ENCODE results near the gene RC3H2.
"Not testable (repeated sequence)": the region's sequence is repeated elsewhere in the genome, so short reads cannot be mapped to it uniquely, and the experiment has no call there.

The RC3H2 gene

DNA sequence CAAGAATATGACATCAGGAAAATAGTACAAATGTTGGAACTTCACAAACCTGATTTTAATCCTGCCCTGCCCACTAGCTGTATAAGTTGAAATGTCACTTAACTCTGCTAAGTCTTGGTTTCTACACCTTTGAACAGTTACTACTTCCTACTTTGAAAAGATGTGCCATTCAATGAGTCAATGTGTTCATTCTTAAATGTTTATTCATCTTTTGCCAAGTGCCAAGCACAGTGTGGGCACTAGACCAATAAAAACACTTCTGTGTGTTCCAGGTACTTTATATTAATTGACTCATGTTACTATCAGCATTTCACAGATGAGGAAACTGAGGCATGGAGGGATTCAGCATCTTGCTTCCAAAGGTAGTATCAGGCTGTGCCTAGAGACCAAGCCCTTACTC is 89.6 kb downstream of the RC3H2 start:
- no peak overlapping the region for H3K4me3 ChIP-seq (ENCODE audit: low read depth, low read length)
- no peak for DNase-seq (ENCODE audit: low read depth, low spot score)
- POLR2A ChIA-PET: no interaction called here
- CTCF ChIA-PET: interaction anchor here (17.8 kb wide), 1 partner anchor 353 kb away, joined by 242 read pairs; no protein-coding TSS in a partner anchor
- TF ChIP-seq, protein P1, sequence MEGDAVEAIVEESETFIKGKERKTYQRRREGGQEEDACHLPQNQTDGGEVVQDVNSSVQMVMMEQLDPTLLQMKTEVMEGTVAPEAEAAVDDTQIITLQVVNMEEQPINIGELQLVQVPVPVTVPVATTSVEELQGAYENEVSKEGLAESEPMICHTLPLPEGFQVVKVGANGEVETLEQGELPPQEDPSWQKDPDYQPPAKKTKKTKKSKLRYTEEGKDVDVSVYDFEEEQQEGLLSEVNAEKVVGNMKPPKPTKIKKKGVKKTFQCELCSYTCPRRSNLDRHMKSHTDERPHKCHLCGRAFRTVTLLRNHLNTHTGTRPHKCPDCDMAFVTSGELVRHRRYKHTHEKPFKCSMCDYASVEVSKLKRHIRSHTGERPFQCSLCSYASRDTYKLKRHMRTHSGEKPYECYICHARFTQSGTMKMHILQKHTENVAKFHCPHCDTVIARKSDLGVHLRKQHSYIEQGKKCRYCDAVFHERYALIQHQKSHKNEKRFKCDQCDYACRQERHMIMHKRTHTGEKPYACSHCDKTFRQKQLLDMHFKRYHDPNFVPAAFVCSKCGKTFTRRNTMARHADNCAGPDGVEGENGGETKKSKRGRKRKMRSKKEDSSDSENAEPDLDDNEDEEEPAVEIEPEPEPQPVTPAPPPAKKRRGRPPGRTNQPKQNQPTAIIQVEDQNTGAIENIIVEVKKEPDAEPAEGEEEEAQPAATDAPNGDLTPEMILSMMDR (IDR thresholded peaks at IDR 0.05; ENCODE audit: insufficient read depth, low read length, missing control alignments): no peak

DNA sequence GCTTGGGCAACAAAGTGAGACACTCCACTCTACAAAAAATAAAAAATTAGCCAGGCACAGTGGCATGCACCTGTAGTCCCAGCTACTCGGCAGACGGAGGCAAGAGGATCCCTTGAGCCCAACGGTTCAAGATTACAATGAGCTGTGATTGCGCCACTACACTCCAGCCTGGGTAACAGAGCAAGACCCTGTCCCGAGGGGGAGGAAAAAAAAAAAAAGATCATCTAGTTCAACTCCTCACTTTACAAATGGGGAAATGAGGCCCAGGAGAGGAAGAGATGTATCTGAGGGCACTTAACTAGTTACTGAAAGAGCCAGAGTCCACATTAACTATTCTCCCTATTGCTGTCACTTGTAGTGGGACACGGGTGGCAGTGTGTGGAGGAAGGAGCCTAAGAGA is 90.6 kb downstream of the RC3H2 start:
- CTCF ChIA-PET: interaction anchor here (1.0 to 17.8 kb wide), 2 partner anchors 352 to 360 kb away, joined by 6 to 242 read pairs; no protein-coding TSS in a partner anchor
- H3K4me3 ChIP-seq (ENCODE audit: low read depth, low read length): no peak overlapping the region
- POLR2A ChIA-PET: no interaction called here
- TF ChIP-seq, protein P1 (IDR thresholded peaks at IDR 0.05; ENCODE audit: insufficient read depth, low read length, missing control alignments): no peak
- no peak for DNase-seq (ENCODE audit: low read depth, low spot score)

DNA sequence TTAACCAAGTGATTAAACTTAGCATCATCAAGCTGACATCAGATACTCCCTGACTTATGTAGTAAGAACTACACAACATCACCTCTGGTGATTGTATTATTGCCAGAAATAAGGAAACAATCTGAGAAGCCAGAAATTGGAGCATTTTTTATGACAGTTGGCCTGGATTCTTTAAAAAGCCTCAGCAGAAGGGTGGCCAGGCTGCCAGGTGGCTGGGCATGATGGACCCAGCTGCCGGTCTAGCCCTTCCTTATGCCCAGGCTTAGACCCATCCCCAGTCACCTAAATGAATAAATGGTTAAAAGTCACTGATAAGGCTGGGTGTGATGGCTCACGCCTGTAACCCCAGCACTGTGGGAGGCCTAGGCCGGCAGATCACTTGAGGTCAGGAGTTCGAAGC is 92.4 kb downstream of the RC3H2 start:
- no peak for DNase-seq (ENCODE audit: low read depth, low spot score)
- CTCF ChIA-PET: interaction anchor here (3.4 to 17.8 kb wide), 3 partner anchors 350 to 714 kb away, joined by 26 to 242 read pairs (median 70); no protein-coding TSS in a partner anchor
- H3K4me3 ChIP-seq (ENCODE audit: low read depth, low read length): no peak overlapping the region
- POLR2A ChIA-PET: no interaction called here
- TF ChIP-seq, protein P1 (IDR thresholded peaks at IDR 0.05; ENCODE audit: insufficient read depth, low read length, missing control alignments): no peak

DNA sequence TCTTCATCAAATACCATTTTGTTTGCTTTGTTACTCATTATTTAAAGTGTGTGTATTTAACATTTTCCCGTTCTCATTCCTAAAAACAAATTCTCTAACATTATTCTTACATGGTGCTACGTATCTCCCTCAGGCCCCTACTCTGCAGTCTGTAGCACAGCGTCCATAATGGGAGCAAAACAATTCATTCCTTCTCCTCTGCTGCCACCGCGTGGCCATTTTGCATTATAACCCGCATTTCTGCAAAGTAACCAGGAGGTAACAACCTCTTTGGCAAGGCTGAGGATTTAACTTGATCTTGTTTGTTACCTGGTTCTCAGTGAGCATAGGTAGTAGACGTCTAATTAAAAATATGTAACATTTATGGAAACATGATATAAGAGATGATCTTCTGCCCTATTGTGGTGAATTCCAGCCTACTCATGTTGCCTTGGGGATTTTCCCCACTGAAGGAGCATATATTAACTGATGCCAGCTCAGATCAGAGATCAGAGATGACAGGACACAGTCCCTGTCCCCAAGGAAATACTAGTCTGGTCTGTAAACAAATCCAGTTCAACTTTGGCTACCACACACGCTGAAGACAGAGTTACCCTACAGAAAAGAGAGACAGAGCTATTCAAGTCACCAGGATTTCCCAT is 94.7 kb downstream of the RC3H2 start:
- DNase-seq (ENCODE audit: low read depth, low spot score): no peak
- ChIA-PET CTCF (interaction anchor here (1.0 to 17.8 kb wide), 22 partner anchors 8 to 712 kb away, joined by 3 to 242 read pairs (median 6); no protein-coding TSS in a partner anchor), POLR2A (no interaction called here)
- no peak overlapping the region for H3K4me3 ChIP-seq (ENCODE audit: low read depth, low read length)
- TF ChIP-seq, protein P1 (IDR thresholded peaks at IDR 0.05; ENCODE audit: insufficient read depth, low read length, missing control alignments): peak; percentile 65

DNA sequence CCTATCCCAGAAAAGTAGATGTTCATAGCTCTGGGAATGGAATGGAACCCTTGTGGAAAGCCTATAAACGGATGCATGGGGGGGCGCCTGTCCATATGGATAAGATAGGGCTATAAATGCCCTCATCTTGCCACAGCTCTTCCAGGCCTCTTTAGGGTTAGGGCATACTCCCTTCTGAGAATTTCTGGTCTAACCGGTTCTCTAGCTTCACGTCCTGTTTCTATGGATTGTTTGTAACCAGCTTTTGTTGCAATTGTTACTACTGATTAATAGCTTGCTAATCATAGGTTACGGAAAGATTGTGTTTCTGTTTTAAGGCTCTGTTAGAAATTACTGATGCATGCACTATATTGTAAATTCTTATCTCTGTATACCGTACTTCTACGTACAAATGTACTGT is 95.9 kb downstream of the RC3H2 start:
- DNase-seq (ENCODE audit: low read depth, low spot score); POLR2A ChIA-PET; H3K4me3 ChIP-seq (ENCODE audit: low read depth, low read length): not testable (repeated sequence)
- CTCF ChIA-PET: interaction anchor here (0.8 to 17.8 kb wide), 13 partner anchors 10 to 714 kb away, joined by 3 to 242 read pairs (median 5); no protein-coding TSS in a partner anchor

DNA sequence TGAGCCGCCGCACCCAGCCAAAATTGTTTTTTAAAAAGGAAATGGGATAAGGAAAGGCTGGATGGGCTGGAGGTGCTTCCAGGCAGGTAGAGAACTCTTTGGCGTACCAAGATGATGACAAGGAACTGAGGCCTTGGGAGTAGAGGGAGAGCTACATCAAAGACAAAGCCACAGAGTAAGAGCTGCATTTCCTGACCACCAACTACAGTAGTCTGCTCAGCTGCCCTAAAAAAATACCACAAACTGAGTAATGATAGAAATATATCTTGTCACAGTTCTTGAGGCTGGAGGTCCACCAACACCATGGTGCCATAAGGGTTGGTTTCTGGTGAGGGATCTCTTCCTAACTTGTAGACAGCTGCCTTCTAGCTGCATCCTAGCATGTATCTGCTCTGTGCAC is 97.0 kb downstream of the RC3H2 start:
- POLR2A ChIA-PET: no interaction called here

More for the DNA sequence above, 97.0 kb downstream of the RC3H2 start:
- CTCF ChIA-PET: interaction anchor here (1.0 to 17.8 kb wide), 12 partner anchors 11 to 713 kb away, joined by 3 to 242 read pairs (median 6); no protein-coding TSS in a partner anchor
- TF ChIP-seq, protein P1 (IDR thresholded peaks at IDR 0.05; ENCODE audit: insufficient read depth, low read length, missing control alignments): no peak
- no peak for DNase-seq (ENCODE audit: low read depth, low spot score)
- no peak overlapping the region for H3K4me3 ChIP-seq (ENCODE audit: low read depth, low read length)

Data from AG04449 (cell line).